Measurements from ENCODE around the gene ECE1. TPM values are rescaled to one million over a fixed set of nuclear protein-coding genes. Genes with fewer than 3 reads are reported as not detected.
A peak's percentile ranks its signal among the peaks of the same experiment; 100 is the strongest.

ECE1 gene
- polyA plus RNA-seq, 3 donors, result 10.6 to 42.4 (median 23.3) TPM

DNA sequence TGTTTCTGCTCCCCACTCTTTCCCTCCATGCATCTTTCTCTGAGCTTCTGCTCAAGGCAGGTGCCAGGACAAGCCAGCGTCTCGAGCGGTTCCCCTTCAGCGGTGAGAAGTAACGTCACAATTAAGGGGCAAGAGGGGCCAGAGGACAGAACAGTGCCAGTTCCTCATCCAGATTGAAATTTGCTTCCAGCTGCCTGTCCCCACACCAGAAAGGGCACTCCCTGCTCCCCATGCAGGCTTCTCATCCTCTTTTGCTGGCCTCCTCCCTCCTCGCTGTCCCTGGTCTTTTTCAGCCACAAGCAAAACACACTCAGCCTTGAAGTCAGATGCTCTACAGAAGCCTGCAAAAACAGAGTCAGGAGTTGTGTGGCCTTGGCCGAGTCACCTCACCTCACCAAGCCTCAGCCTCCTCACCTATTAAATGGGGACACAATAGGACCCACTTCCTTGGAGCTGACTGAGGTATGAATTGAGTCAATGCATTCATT lies 35.0 kb upstream of the ECE1 start:
- Mint-ChIP-seq H3K4me1 (peaks cover 60% of the 10 kb centered on the region), H3K27me3 (ENCODE audit: low read depth in 3 of 3) (peaks cover 6 to 43% (median 36%) of the 10 kb centered on the region in 3 donors), H3K9me3 (peaks cover 0 to 2% (median 0%) of the 10 kb centered on the region in 7 donors), H3K36me3 (peaks cover 33 to 42% of the 10 kb centered on the region in 2 donors), H3K4me3 (peak overlapping the region; percentile 73 to 85), H3K27ac (peak overlapping the region; percentile 98 to 100 (median 99))
- H4K20me1 ChIP-seq (ENCODE audit: insufficient read depth, low read length), result no peaks in the 10 kb centered on the region
- H3K79me2 ChIP-seq (ENCODE audit: insufficient read depth, low read length), result no peaks in the 10 kb centered on the region
- H3K36me3 ChIP-seq (replicated peaks in 1 of 2; ENCODE audit: control insufficient read depth in 1 of 2, insufficient read depth in 2 of 2, low read length in 2 of 2), result no peaks in the 10 kb centered on the region
- DNase-seq, result peak; percentile 72 to 82 (median 74)
- H3K4me2 ChIP-seq (replicated peaks; ENCODE audit: extremely low read depth, low read length, poor library complexity, severe bottlenecking), result peak overlapping the region; percentile 67
- H3K27me3 ChIP-seq (ENCODE audit: control insufficient read depth in 2 of 2, insufficient read depth in 2 of 2, low read length in 2 of 2), result peaks cover 2 to 10% of the 10 kb centered on the region in 2 donors
- WGBS (ENCODE audit: insufficient coverage), result 1% methylated on average over 6 of the region's 7 CpGs
- peak overlapping the region in 1 of 3 experiments; percentile 51 for H3K4me3 ChIP-seq (replicated peaks in 1 of 3; ENCODE audit: low read depth in 2 of 3, low read length in 3 of 3)
- H3K9me3 ChIP-seq (replicated peaks in 1 of 2; ENCODE audit: control insufficient read depth in 1 of 2, insufficient read depth in 1 of 2, low read length in 2 of 2), result no peaks in the 10 kb centered on the region
- no peak for TF ChIP-seq CTCF (IDR thresholded peaks at IDR 0.05)
- H3K4me1 ChIP-seq (ENCODE audit: control insufficient read depth in 1 of 2, insufficient read depth in 2 of 2, low read length in 2 of 2), result peaks cover 54 to 55% of the 10 kb centered on the region in 2 donors
- no peak overlapping the region for H2AFZ ChIP-seq (ENCODE audit: insufficient read depth, low read depth, low read length, poor library complexity, severe bottlenecking)
- peak overlapping the region; percentile 69 for H3K9ac ChIP-seq (ENCODE audit: insufficient read depth, low read length, poor library complexity, severe bottlenecking)
- peak overlapping the region; percentile 91 to 97 for H3K27ac ChIP-seq (ENCODE audit: low read depth in 1 of 2, low read length in 2 of 2)
- intact Hi-C loops (cut with micrococcal nuclease), result loop anchor here in 1 of 2 donors (1.0 to 2.0 kb wide), 3 partner anchors 9 to 30 kb away; no protein-coding TSS in a partner anchor

- no peak for TF ChIP-seq CTCF (IDR thresholded peaks at IDR 0.05)
Measured at GRCh38 chr1:21324368-21325141, 34.3 kb upstream of the ECE1 start.

More at GRCh38 chr1:21324368-21325141, 34.3 kb upstream of the ECE1 start:
- H3K9me3 Mint-ChIP-seq, result peaks cover 0 to 2% (median 0%) of the 10 kb centered on the region in 7 donors
- Histone ChIP-seq H3K79me2 (ENCODE audit: insufficient read depth, low read length) (no peaks in the 10 kb centered on the region), H3K4me2 (replicated peaks; ENCODE audit: extremely low read depth, low read length, poor library complexity, severe bottlenecking) (peak overlapping the region; percentile 67), H4K20me1 (ENCODE audit: insufficient read depth, low read length) (no peaks in the 10 kb centered on the region), H3K36me3 (replicated peaks in 1 of 2; ENCODE audit: control insufficient read depth in 1 of 2, insufficient read depth in 2 of 2, low read length in 2 of 2) (no peaks in the 10 kb centered on the region), H3K9ac (ENCODE audit: insufficient read depth, low read length, poor library complexity, severe bottlenecking) (peak overlapping the region; percentile 69), H3K27ac (ENCODE audit: low read depth in 1 of 2, low read length in 2 of 2) (peak overlapping the region; percentile 91 to 97), H3K9me3 (replicated peaks in 1 of 2; ENCODE audit: control insufficient read depth in 1 of 2, insufficient read depth in 1 of 2, low read length in 2 of 2) (no peaks in the 10 kb centered on the region), H3K4me1 (ENCODE audit: control insufficient read depth in 1 of 2, insufficient read depth in 2 of 2, low read length in 2 of 2) (peaks cover 54 to 55% of the 10 kb centered on the region in 2 donors), H2AFZ (ENCODE audit: insufficient read depth, low read depth, low read length, poor library complexity, severe bottlenecking) (peak overlapping the region; percentile 6), H3K27me3 (ENCODE audit: control insufficient read depth in 2 of 2, insufficient read depth in 2 of 2, low read length in 2 of 2) (peaks cover 2 to 7% of the 10 kb centered on the region in 2 donors), H3K4me3 (replicated peaks in 1 of 3; ENCODE audit: low read depth in 2 of 3, low read length in 3 of 3) (peak overlapping the region in 1 of 3 experiments; percentile 51)
- peak; percentile 86 to 98 (median 89) for DNase-seq
- H3K27me3 Mint-ChIP-seq (ENCODE audit: low read depth in 3 of 3), result peaks cover 7 to 37% (median 31%) of the 10 kb centered on the region in 3 donors
- intact Hi-C loops (cut with micrococcal nuclease), result loop anchor here in 1 of 2 donors (1.0 to 2.0 kb wide), 3 partner anchors 10 to 30 kb away; no protein-coding TSS in a partner anchor
- H3K27ac Mint-ChIP-seq, result peak overlapping the region; percentile 98 to 100 (median 99)
- H3K4me1 Mint-ChIP-seq, result peaks cover 59% of the 10 kb centered on the region
- H3K36me3 Mint-ChIP-seq, result peaks cover 36% of the 10 kb centered on the region in 2 donors
- WGBS (ENCODE audit: insufficient coverage), result 2% methylated on average over 5 of the region's 14 CpGs
- H3K4me3 Mint-ChIP-seq, result peak overlapping the region; percentile 73 to 85
